NCI-H2171 (cell line): ENCODE data around the gene MRPS18A.

ENCODE experiments used
- DNase-seq: peaks from one replicate; lab custom pipeline; 2025; lab: John Stamatoyannopoulos, UW

The MRPS18A gene

DNA sequence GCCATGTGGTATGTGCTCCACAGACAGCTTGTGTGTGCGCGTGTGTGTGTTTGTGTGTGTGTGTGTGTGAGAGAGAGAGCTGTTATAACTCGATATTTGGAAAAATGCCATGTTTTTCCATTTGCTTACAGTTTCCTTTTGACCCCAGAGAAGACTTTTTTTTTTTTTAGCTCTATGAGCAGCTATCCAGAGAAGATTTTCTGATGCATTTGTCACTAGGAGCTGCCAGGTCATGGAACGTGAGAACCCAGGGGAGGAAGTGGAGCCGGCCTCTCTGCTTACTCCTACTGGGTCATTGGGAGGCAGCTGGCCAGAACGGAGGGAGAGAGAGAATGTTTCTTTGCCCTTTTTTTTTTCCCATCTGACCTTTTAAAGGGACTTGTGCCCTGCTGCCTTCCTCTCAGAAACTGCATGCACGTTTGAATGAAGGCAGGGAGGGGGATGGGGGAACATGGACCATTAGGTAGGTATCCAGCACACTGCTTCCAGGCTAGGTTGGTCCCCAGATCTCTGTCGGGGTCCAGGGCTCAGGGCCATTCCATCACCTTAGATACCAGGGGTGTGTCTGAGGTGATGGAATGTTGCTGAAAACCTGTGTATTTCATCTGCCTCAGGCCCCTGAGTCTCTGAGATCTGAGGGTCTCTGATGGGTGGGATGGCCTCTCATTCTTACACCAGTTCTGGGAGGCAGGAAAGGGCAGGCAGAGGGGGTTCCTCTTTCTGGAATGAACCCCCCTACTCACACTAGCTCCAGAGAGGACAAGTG is 11.2 kb upstream of the MRPS18A start:
- DNase-seq = peak; percentile 74

DNA sequence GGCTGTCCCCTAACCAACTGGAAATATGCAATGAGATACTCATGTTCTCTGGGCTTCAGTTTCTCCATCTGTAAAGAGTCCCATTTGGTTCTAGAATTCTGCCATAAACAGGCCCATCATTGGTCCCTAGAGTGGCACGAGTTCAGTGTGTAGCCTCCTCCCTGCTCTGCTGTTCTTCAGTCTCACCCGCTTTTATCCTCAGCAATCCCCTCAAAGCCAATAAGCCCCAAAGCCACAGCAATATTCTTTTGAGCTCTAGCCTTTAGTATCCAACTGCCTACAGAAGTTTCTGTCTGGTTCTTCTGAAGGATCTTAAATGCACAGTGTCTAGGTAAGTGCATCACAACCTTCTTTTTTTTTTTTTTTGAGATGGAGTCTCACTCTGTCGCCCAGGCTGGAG is 9.8 kb upstream of the MRPS18A start:
- no peak for DNase-seq

DNA sequence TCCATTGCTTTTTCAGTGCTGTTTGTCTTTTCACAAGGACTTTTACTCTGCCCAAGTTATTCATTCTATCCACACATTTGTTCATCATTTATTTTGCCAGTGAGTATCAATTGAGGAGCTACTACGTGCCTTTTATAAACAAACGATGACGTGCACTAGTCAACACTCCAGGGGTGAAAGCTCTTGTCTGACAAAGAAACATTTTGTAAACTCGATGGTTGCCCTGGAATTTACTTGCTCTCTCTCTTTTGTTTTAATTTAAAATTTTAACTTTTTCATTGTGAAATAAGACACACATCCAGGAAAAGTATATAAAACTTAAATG is 8.3 kb upstream of the MRPS18A start:
- no peak for DNase-seq

DNA sequence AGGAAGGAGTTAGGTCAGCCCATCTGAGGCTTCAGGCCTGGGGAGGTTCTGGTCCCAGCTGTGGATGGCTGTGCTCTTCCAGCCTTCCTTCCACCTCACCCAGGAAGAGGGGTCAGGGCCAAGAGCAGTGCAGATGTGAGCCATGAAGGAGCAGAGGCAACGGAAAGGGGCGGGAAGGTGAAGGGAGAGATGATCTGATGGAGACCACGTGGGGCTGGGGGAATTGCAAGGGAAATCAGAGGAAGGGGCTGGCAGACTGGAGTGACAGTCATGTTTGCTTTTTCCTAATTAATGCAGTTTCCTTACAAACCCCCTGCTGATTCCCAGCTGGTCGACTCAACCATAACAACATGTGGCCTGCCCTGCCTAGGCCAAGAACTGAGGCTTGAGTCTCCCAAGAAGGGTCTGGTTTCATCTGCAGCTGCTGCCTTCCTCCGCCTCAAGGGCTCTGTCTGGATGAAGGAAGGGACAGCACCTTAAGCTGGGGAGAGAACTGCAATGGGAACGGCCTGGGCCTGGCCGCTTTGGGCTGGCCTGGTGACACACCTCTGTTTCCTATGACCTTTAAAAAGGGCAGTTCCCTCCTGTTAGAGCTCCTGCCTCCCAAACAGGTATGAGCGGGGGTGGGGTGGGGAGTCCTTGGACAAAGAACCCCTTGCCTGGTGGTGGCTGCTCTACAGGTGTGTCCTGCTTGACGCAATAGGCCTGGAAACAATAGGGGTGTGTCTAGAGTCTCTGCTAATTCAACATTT is 7.8 kb upstream of the MRPS18A start:
- peak; percentile 92 for DNase-seq

DNA sequence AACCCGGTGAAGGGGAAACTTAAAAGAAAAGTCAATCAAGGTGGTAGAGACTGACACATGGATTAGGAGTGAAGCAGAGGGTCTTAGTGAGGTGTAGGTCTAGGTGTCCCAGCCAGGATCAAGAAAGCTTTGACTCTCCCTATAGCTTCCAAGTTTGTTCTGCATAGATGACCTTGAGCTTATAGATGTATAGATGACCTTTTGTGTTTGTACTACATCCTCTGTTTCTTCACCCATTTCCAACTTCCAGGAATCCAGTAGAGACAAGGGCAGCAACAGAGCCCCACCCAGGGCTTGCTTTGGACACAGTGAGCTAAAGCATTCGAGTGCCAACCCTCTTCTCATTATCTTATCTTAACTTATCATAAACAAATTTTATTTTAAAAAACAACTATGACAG is 1.8 kb upstream of the MRPS18A start:
- DNase-seq = no peak

DNA sequence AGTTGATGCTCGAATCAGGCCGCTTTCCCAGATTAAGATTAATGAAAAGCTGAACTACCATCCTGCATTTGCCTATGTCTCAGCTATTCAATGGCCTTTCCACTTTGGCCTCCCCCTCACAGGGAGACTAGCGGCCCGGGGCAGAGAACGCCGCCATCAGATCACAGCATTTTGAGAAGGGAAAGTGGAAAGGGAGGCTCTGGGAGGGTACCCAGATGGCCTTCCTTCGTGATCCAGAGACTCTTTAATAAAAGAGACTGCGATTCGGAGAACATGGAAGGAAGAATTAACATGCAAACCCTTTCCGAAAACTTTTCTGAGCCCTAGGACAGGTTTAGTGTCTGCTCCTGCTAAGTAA is 533 bp downstream of the MRPS18A start:
- DNase-seq = no peak

DNA sequence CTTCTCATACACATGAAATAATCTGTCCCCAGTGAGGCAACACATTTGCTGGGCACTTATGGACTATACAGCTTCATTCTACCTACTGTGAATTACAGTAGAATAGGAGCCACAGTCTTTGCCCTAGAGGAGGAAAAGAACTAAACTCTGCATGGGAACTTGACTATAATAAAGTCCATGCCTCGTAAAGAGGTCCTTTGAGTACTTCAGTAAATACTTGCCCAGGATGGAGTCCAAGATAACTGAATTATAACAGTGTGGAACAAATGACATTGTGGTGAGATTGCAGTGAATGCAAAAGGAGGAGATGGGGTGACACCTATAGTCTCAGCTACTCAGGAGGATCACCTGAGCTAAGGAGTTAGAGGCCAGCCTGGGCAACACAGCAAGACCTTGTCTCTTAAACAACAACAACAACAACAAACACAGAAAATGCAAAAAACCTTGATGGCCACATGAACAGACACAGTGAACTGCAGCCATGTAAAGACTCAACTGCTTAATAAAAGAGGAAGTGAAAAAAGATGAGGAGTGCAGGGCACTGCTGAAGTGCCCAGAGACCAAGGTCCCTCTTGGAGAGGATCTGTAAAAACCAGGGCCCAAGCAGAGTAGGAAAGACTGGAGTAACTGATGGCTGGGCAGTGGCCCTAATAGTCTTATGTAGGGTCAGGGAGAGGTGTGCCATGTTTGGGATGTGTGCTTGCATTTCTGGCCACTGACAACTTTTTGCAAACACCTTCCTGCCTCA is 3.7 kb downstream of the MRPS18A start:
- no peak for DNase-seq

DNA sequence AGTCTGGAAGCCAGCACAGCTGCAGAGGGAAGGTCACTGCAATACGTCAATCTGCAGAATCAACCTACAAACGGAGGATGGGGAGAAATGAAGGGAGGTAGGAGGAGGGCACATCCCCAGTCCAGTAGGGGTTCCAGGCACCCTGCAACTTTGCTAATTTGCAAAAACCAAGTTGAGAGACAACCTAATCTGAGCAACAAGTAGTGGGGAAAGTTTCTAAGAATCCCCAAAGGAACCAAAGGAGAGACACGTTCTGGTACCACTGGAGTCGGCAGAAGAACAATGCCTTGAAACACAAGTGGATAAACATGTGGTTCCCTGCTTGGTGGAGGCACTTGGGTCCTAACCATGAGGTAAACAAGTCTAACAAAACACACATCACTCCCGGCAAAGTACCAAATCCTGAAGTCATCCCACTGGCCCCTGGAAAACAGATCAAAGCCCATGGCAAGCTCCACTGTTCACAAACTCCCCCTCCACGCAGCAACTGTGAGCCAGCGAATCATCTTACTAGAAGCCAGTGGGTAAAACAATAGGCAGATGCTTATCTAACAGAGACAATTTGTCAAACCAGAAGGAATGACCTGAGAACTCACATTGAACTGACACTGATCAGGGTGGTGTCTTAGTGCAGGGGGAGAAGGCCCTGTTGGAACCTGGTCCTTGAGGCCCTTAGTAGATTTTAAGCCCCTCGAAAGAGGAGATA is 4.7 kb downstream of the MRPS18A start:
- no peak for DNase-seq

DNA sequence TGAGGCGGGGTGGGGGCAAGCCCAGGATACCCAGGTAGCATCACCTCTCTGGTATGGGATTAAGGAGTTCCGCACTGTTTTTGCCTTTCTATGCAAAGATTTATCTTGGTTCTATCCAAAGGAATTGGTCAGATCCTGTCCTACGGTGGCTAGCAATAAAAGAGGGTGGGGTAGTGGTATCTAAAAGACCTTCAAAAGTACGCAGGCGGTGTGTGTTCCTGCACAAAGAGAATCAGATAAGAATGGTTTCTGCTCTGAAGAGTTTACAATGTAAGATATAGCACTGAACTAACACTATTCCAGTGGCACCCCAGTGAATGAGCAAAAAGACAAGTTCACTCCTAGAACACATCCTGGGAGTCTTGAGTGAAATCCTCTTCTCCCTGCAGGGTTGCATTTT is 6.3 kb downstream of the MRPS18A start:
- DNase-seq = no peak

DNA sequence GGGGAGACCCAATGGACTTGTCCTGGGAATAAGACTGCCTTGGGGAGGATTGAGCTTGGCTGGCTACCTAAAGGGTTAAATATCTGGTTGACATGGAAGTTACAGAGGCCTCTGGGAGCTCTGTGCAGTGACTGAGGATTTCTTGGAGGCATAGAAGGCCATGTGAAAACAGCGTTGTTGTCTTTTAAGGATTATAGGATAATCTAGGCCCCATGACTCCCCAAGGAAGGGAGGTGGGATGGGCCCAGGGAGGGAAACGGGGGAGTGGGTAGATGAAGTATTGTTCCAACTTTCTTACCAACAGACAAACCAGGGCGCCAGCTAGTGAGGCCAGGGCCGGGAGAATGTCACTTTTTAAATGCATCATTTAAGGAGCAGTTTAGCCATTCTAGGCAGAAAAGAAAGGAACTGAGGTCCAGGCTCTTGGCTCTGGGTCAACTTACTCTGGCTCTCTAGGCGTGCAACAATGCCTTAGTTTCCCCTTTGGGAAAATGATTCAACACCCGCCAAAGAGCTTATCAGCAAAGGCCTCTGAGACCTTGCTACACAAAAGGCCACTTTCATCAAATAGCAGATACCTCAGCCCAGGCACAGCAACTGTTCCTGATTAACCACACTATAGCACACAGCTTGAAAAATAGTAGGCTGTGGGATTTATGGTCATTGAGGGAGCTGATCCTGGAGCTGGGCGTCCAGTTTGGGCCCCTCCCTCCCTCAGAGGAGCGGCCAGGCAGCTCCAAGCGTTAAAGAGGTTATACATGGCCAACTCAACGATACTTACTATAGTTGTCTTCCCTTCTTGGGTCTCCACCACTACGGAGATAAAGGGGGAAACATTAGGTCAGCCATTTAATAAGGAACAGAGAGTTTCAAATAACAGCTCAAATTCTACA is 7.0 kb downstream of the MRPS18A start:
- DNase-seq = no peak

DNA sequence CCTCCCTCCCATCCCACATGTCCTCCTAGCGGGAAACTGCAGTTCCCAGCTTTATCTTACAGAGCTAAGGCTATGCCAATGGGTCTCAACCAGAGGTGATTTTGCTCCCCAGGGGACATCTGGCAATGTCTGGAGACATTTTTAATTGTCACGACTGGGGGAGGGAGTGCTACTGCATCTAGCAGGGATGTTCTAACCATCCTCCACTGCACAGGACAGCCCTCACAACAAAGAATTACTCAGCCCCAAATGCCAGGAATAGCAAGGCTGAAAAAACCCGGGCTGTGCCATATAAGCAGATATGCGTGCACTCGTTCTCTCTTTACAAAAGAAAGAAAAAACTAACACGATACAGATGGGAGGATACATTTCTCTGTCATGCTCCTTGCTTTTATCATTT is 8.5 kb downstream of the MRPS18A start:
- DNase-seq = no peak

DNA sequence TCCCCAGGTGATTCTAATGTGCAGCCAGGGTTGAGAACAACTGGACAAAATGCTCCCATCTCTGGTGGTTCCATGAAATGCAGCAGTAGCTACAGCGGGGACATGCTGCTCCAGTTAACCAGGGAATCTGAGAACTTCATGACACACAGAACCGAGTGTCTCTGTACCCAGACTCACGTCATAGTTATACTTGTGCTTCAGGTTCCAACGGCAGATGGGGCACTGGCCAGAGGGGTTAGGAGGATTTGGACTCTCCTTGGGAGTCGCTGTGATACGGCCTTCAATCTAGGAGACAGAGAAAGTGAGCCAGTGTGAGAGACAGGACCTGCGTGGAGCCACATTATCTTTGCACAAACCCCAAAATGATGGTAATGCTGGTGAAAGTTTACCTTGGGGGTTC is 9.2 kb downstream of the MRPS18A start:
- no peak for DNase-seq

DNA sequence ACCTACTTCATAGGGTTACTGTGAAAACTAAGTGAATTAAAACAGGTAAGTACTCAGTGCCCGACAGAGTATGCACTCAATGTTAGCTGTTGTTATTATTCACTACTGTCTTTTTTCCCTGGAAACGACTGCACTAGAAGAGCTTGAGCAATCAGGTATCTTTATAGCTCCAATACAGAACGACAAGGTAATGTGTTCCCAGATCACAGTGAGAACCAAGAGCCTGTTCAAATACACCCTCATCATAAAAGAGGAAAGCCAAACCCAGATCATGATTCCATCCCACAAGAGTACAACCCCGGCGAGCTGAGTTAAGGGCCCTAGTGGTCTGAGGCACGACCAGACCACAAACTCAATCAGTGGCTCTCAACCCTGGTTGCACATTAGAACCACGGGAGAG is 9.8 kb downstream of the MRPS18A start:
- no peak for DNase-seq

DNA sequence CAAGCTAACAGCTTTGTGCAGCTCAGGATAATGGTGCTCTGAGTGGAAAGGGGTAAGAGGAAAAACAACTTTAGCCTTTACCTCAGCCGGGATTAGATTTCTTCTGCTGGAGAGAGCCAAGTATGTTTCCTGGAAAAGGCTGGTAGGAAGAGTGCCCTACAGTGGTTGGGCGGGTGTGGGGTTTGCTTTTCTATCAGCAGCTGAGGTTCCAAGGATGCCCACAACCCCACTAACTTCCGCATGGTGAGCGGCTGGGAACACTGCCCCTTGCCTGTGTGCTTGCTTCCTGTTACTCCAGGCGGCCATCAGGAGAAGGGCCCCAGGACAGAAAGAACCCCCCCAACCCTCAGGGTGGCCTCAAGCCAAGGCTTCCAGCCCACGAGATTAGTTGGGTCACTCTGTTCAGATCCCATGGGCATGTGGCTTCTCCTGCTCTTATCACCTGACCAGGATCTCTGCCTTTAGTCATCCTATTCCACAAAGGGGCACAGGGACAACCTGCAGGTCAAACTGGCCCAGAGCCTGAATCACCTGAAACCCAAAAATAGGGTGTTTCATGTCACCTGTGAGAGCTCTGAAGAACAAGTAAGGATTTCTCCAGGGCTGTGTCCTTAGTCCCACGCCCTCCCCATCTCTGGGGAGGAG is 10.5 kb downstream of the MRPS18A start:
- DNase-seq = no peak

DNA sequence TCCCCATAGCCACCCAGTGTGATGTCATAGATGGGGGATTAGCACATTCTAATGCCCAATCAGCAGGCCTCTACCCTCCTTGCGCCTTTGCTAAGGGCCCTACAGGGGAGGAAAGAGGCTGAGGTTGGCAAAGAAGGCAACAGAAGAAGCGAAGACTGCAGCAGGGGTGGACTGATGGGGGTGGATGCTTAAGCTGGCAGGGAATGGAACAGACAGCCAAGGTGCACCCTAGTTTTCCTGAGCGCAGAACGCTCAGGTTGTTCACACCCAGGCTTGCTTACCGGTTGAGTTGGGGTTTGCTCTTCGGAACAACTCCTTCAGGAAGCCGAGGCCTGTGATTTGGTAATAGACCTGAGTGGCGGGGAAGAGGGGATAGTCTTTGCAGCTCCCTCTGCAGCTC is 12.7 kb downstream of the MRPS18A start:
- no peak for DNase-seq

DNA sequence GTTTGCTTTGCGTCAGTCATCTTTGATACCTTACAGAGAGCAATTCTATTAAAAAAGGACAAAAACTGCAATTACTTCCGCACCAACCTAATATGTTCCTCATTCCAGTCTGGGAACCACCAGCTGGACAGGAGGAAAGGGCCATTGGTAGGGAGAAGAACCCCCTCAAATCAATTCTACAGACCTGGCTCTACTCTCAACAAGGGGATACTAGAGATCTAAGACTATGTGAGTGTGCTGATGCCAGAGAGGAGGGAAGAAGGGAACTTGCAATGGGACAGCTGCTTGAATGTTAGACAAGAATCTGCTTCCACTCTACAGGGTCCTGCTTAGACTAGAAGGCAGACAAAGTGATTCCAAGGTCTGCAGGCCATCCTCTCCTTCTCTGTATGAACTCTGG is 13.3 kb downstream of the MRPS18A start:
- DNase-seq = no peak

DNA sequence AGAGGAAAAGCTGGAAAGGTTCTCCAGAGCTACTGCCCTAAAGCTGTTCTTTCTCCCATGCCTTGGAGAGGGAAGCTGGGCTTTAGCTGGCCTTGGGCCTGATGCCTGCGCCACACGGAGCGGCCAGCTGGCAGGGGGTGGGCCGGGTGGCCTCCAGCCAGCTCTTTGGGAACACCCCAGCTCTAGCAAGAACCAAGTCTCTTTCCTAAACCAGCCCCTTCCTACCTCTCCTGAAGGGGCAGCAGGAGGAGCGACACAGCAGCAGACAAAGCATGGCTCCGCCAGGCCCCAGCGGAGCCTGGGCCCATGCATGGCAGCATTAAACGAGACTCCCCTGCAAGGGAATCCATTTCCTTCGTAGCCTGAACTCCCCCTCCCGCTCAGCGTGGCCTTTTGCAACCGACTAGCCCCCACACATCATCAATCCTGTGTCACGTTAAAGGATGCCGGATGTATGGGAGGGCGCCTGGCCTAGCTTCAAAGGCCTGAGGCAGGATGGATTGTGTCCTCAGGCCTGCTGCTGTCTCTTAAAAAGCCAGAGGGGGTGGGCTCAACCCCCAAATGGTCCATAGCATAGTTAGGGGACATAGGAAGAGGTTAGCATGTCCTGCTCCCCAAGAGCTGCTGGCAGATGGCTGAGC is 14.0 kb downstream of the MRPS18A start:
- no peak for DNase-seq

DNA sequence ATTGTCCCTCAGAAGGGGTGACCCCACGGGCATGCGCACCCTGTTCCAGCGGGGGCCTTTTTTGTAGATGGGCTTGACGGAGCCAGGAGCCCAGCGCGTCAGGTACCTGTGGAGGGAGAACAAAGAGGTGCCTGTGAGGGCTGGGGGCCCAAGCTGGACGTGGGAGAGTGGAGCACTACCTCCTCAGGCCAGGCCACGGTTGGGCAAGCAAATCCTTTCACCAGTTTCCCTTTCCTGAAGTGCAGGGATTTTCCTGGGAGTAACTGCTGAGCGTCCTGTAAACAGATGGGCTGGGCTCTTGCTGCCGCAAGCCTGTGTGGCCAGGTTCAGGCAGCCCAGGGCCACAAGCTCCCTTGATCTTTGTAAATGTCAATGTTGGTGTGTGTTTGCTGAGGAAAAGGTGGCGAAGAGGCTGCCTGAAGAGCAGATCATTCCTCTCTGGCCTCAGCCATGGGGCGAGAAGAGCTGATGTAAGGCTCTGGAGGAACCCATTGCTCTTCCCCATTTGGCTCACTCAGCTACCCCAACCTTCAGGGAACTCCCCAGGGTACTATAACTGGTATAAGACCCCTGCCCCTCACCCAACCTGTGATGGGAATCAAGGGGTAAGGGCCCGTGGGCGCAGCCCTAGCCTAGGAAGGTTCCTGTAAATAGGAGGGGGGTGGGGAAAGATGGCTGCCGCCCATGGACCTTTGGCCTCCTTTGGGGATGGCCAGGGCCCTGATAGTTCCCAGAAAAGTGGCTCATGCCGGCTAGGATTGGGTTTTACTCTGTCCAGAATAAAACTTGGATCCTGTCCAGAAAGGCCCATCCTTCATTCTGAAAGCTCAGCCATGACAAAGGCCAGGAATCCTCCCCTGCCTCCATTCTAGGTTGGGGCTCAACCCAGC is 15.5 kb downstream of the MRPS18A start:
- DNase-seq = no peak

DNA sequence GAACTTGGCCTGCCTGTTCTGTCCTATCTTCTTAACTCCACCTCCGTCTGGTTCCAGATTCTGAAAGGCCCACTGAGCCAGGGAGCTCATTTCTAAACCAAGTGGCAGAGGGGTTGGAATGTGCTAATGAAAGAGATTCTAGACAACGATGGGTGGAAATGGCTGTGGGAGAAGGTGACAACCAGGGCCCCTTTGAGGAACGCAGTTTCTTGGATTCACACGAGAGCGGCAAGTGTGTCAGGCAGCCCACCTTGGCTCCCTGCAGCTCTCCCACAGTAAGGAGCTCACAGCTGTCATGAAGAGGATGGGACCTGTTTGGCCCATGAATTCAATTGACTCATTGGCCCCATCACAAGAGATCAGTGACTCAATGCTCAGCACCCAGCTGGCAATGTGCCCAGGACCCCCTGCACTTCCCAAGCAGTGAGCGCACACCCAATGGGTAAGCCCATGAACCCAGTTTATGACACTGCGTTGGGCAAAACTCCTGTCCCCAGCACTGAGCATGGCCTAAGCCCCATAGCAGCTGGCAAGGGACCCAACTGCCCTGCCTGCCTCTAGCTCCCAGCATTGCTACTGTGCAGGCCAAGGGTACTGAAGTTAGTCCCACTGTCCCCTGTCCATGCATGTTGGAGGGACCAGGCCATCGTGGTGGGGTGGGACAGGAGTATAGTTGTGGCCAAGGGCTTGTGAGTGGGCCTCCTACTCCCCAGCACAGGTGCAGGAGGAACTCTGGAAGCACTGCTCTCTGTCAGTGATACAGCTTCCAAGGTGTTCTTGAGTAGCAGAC is 16.4 kb downstream of the MRPS18A start:
- no peak for DNase-seq
